Stimulated activated CD4-positive, alpha-beta T cell treated with anti-CD3 and anti-CD28 coated beads, Interleukin-2, amount 100 ng/mL, for 24 hours (primary cell): ENCODE measurements around the gene TBX3.

Experiments
- DNase-seq, 2 donors: peaks; one replicate each; pipeline ENCODE4 v3.0.0-alpha.2; 2020

Gene TBX3

DNA sequence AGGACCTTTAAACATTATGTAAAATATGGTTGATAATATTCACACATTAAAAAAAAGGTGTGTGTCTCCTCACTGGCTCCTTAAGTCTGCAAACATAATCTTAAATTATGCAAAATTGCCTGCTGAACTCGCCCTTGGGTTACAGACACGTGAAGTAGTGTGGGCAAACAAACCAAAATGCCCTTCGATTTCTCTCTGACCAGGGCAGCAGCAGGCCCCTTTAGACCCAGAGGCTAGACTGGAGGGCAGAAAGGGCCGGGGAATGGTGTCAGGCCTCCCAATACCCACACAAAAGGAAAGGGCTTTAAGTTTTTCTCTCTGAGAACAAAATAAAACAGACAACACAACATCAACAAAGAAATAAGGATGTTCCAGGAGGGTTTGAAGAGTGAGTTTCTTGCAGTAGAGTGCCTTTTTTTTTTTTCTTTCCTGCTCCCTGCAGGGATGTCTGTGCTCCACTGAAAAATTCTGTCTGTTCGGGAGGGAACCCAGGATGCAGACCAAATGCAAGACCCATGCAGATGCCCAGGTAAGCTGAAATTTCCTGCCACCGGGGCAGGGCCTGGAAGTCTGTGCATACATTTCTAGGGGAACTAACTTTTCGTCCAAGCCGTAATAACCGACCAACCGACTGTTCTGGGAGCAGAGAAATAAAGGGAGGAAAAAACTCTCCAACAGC lies 1.7 kb downstream of the TBX3 start:
- DNase-seq: no peak

DNA sequence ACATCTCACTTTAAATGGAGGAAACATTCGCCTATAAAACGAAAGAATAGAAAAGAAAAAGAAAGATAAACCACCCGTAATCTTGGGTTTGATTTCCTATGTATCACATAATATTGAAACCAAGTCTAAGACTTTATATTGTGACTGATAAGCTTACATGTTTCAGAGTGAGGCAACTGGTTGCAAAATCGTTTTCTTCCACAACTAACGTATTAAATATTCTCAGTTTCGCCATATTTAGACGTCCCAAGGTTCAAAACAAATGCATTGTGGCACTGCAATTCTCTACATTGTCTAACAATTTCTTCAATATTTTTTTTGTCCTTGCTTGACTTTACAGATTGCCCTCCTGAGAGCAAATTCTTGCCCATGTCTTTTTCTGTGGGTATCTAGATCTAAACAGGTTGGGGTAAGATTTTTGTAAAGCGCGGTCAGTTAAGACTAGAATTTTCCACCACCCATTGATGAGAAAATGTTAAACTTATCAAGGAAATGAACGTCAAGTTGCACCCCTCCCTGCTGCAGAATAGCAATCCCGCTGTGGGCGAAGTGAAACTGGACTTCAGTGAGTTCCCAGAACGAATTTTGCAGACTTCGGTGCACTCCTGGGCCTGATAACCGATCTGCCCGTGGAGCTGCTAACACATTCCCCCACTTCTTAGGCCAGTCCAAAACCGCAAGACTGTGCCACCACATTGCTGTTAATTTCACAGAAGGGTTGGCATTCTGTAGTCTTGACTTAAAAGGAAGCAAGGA lies 2.7 kb downstream of the TBX3 start:
- DNase-seq: no peak

GRCh38 chr12:114680604-114681069 lies 3.3 kb downstream of the TBX3 start:
- no peak for DNase-seq

DNA sequence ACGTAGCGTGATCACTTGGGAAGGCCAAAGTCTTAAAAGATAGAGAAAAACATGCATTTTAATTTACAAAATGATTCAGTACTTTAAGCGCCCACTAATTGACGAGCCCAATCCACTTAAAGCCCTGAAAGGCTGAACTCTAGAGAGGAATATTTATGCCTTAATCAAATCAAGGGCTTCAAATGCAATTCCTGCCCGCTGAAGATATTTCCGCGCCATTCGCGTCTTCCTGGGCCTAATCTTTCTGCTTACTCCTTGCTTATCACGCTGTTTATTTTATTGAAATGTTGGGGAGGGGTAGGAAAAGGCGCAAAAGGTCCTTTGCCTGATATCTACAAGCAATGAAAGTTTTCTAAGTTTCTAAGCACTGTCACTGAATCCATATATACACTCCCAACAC lies 4.0 kb downstream of the TBX3 start:
- DNase-seq: no peak

DNA sequence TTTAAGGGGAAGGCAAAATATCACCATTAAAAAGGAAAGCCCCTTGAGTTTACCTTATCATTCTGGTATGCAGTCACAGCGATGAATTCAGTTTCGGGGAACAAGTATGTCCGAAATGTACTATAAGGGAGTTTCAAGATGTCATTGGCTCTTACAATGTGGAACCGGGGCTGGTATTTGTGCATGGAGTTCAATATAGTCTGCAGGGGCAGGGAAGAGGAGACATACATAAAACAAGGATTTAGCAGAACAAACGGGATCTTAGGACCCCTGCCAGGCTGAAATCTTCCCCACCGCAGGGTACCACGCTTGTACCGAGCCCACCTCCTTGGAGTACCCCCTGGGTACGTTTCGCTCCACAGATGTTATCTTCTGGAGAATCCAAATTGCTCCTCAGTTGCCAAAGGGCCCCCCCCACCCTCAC lies 4.5 kb downstream of the TBX3 start:
- no peak for DNase-seq

GRCh38 chr12:114678718-114679117 lies 5.3 kb downstream of the TBX3 start:
- no peak for DNase-seq

DNA sequence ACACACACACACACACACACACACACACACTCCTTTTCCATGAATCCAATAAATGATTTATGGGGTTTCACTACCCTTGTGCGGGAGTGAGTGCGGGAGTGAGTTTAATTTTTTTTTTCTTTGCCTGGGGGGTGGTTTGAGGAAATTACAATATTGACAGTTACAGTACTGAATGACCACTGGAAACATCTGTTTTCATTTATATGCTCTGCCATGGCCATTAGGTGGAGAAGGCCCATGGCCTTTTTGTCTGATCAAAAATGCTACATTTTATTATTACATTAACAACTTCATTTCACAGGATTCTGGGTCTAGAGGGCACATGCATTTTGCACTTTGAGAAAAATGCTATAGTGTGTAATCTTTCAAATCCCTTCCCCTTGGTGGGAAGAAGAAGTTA lies 5.9 kb downstream of the TBX3 start:
- DNase-seq: no peak

- no peak for DNase-seq
Observed at GRCh38 chr12:114676142-114676741, 7.7 kb downstream of the TBX3 start.

DNA sequence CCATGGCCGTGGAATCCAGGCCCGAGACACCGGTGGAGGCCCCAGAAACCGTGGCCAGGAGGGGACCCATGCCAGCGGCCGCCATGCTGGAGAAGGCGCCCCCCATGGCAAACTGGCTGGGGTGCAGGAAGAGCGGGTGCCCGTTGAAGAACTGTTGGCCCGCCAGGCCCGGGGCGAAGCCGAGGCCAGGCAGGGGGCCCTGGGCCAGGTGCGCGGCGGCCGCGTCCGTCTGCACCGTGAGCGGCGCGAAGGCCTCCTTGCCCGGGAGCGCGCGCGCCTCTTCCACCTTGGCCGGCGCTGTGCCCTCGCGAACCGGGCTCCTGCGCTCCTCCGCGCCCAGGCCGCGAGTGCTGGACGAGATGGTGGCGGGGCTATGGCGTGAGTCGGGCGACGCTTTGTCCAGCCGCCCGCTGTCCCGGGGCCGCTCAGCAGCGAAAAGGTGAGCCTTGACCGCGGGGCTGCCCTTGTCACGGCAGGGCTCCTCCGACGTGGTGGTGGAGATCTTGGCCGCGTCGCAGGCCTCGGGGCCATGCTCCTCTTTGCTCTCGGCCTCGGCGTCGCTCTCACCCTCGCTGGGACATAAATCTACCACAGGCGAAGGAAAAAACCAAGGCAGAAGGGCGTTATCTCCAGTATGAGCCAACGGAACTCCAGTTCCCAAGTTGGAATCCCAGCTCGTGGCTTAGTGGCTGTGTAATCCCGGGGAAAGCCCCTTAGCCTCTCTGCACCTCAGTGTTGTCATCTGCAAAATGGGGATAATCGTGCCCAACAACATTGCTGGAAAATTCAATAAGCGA lies 9.5 kb downstream of the TBX3 start:
- DNase-seq: no peak

- DNase-seq: no peak
Observed at GRCh38 chr12:114673901-114674250, 10.1 kb downstream of the TBX3 start.

DNA sequence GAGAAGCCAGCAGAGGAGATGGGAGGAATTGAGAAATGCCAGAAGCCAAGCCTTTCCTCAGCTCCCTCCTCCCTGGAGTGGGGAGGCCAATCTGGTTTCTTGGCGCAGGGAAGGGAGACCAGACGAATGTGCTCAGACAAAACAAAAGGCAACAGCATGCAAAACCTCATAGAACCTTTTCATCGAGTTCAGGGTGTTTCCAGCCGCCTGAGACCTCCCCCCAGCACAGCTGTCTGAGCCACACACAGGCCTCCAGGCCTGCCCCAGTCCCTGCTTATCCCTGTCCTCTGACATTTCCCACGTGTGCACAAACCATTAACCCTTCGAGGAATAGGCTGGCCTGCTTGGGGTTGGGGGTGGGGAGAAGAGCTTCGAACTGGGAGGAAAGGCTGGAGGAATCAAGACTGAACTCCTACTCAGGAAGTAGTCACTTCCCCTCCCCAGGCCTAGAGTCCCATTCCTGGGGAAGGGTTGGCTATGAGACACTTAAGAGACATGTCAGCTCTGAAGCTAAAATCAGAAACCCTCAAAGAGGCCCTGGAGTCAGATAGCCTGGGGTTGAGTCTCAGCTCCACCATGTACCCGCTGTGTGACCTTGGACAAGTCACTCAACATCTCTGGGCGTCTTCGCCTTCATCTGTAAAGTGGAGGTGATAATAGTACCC lies 10.7 kb downstream of the TBX3 start:
- no peak for DNase-seq

DNA sequence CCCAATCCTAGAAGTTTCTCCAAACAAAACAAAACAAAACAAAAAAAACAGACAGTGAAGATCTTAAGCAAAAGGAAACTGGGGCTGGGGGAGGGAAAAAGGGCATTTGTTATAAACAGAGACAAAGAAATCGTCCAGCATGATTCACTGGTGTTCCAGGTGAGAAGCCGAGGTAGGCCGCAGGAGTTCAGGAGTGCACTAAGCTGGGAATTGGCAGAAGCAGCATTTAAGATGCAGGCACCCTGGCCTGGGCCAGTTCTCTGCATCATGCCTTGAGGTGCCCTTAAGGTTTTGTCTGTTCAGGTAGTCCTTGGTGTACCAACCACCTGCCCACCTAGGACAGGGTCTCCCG lies 11.2 kb downstream of the TBX3 start:
- DNase-seq: no peak

DNA sequence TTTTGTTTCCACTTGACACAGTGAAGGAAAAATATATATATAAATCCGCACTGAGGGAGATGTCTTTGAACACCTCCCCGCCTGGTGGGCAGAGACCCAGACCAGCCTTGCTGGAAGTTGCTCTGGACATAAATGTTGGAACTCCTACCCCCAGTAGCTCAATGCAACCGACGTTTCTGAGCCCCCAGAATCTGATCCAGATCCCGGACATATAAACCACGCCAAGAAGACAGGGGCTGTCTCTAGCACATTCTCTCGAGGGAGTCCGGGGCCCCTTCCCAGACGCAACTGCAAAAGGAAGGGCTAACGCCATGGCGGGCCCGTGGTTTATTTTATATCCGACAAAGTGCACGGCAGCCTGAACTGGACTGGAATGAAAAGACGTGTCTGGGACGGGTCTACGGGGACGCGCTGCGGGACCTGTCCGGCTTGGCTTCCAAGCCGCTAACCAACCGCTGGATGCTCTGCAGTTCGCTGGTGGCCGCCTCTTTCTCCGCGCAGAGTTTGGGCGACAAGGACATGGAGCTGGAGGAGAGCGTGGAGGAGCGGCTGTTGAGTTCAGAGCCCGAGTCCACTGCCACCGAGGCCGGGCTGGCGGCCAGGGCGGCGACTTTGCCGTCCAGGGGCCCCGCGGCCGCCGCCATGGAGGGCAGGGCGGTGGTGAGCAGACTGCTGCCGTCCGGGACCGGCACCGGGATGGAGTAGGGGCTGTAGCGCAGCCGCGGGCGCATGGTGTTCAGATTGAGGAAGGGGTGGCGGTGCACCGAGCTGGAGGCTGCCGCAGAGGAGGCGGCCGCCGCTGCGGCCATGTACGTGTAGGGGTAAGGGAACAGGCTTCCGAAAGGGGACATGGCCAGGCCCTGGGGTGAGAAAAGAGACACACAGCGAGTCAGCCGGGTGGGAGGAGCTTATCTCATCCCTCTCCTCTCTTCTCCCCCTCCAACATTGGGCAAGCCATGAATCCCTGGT lies 12.2 kb downstream of the TBX3 start:
- no peak for DNase-seq

GRCh38 chr12:114671066-114671442 lies 12.9 kb downstream of the TBX3 start:
- DNase-seq: no peak

DNA sequence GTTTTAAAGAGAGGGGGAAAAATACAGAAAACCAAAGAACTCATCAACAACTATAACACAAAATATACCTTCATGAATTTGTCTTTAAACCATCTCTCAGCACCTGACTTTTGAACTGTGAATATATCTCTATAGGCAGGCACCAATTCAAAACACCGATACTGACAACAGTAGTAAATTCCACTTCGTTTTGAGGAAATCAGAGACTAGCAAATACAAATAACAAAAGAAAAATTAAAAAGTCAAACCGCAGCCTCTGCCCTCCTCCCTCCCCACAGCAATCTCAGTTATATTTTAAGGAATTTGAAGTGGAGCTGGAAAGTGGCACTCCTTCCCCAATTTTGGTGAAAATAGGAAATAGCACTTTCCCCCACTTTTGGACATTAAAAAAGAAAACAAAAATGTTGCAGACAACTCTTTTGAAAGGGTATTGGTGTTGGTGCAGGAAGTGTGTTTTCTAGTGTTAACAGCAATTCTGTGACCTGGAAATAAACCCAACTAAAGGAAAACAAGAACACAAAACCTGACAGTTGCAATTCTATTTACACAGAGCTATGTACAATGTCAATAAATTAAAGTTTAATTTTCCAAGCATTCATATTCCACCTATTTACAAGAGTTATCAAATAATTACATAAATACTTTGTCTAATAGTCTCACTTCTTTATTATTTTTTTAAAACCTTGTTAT lies 13.5 kb downstream of the TBX3 start:
- DNase-seq: no peak

- DNase-seq: no peak
Observed at GRCh38 chr12:114669401-114670290, 14.3 kb downstream of the TBX3 start.

GRCh38 chr12:114668886-114669288 lies 15.1 kb downstream of the TBX3 start:
- no peak for DNase-seq

DNA sequence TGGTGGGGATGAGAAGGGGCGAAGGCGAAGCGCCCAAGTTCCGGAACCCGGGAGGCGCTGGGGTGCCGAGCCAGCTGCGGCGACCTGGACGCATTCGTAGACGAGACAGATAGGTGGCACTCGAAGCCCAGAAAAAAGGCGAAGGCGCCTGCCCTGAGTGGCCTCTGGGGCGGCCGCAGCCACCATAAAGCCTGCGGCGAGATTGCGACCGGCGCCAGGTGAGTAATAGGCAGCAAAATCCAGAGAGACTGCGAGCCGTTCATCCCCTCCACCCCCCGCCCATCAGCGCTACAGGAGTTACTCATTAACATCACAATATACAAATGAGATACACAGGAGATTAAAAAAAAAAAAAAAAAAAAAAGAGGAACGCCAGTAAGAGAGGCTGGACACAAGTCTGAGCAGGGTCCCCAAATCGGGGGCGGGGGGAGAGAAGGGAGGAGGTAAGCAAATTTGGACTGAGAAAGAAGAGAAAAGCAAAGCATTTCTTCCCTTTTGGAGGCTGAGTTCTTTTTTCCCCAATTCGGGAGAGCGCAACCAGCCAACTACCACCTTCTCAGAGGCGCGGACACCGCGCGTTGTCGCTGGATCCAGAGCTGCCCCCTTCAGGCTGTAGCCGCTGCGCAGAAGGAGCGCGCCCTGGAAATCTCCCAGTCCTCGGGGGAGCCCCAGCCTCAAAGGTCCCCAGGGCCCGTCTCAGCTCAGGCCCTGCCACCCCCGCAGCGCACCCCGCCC lies 15.7 kb downstream of the TBX3 start:
- DNase-seq: peak in 1 of 2 donors; percentile 45

DNA sequence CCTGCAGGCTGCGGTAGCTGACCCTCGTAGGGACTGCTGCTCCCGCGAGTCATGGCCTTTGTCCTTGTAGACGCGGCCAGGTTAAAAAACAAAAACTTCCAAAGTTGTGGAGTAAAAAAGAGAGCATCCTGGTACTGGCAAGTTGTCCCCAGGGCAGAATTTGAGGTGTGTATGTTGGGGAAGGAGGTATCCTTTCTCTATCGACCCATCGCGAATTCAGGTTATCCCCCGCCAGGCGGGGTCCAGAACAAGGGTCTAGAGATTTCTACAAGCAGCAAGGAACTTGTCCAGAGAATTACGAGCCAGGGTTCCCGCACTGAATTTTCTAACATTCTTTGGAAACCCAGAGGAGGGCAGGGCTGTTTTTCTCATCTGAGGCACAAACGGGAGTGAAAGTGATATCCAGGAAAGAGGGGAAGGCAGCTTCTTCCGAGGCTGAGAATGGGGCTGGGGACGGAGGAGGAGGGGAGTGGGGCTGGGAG lies 16.3 kb downstream of the TBX3 start:
- DNase-seq: no peak
